ENCODE data around the gene NHLH2.

Gene NHLH2

DNA sequence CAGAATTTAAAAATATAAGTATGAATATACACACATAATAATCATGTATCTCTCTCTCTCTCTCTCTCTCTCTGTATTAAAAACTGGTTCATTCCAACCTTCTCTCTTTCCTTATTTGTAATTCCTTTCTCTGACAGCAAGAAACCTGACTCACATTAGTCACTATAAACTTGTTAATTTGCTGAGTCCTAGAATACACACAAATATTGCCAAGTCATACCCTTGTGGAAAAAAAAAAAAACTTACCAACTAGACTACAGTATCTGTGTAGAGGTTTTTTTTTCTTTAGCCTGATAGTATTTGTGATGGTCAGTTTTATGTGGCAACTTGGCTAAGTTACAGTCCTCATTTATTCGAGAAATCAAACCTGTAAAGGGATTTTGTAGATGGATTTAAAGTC lies 26.3 kb upstream of the NHLH2 start:
- DNase-seq (ENCODE audit: low read depth): no peak
- no peaks in the 10 kb centered on the region for H3K36me3 ChIP-seq (ENCODE audit: control insufficient read depth, insufficient read depth, low read length, severe bottlenecking)
- no peaks in the 10 kb centered on the region for H3K4me1 ChIP-seq (ENCODE audit: control insufficient read depth, insufficient read depth, low read length)

DNA sequence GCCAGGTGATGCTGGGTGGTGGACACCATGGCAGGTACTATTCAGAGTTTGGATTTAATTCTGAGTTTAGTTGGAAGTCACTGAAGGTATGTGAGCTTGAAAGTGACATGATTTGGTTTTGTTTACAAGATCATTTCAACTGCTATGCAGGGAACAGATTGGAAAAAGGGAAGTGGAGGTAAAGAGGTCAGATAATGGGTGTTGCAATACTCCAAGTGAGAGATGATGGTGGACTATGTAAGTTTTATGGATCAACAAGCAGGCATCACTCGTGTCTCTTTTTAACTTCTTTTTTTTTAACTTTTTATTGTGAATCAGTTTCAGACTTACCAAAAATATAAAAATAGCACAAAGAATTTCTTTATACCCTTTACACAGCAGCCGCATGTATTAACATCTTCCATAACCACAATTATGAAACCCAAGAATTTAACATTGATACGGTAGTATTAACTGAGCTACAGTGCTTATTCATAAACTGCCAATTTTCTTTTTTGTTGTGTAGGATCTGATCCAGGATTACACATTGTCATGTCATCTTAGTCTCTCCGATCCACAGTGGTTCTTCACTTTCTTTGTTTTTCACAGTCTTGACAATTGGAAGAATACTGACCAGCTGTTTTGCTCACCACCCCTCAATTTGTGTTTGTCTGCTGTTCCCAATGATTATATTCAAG lies 24.9 kb upstream of the NHLH2 start:
- no peaks in the 10 kb centered on the region for H3K9me3 ChIP-seq (ENCODE audit: control insufficient read depth, low read length)
- no peaks in the 10 kb centered on the region for H3K36me3 ChIP-seq (ENCODE audit: control insufficient read depth, insufficient read depth, low read length, severe bottlenecking)
- H3K4me3 ChIP-seq (ENCODE audit: low read length): no peak overlapping the region
- no peak overlapping the region for H3K9ac ChIP-seq (ENCODE audit: low read length)
- H3K27me3 ChIP-seq (replicated peaks; ENCODE audit: control insufficient read depth, insufficient read depth, low read length): peaks cover 5% of the 10 kb centered on the region
- no peak for DNase-seq (ENCODE audit: low read depth)
- H3K4me1 ChIP-seq (ENCODE audit: control insufficient read depth, insufficient read depth, low read length): no peaks in the 10 kb centered on the region

More for the DNA sequence above, 26.3 kb upstream of the NHLH2 start:
- H3K4me3 ChIP-seq (ENCODE audit: low read length): no peak overlapping the region
- peaks cover 9% of the 10 kb centered on the region for H3K27me3 ChIP-seq (replicated peaks; ENCODE audit: control insufficient read depth, insufficient read depth, low read length)
- no peaks in the 10 kb centered on the region for H3K9me3 ChIP-seq (ENCODE audit: control insufficient read depth, low read length)
- no peak overlapping the region for H3K9ac ChIP-seq (ENCODE audit: low read length)

DNA sequence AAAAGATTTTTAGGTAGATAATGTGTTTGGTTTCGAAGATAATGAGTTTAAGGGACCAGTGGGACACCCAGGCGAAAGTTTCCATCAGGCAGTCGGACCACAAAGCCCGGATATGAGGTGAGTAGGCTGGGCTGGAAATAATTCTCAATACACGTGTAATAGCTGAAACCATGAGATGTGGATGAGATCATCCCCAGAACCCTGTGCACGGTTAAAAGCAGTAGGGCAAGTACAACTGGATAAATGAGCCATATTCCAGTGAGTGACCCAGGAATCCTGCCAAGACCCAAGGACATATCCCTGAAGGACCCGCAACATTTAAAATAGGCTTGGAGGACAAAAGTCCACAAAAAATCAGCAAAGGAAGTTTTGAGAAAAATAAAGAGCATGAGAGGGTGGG lies 21.5 kb upstream of the NHLH2 start:
- DNase-seq (ENCODE audit: low read depth): no peak
- H3K27me3 ChIP-seq (replicated peaks; ENCODE audit: control insufficient read depth, insufficient read depth, low read length): peaks cover 9% of the 10 kb centered on the region
- no peaks in the 10 kb centered on the region for H3K9me3 ChIP-seq (ENCODE audit: control insufficient read depth, low read length)
- no peak overlapping the region for H3K9ac ChIP-seq (ENCODE audit: low read length)
- H3K4me1 ChIP-seq (ENCODE audit: control insufficient read depth, insufficient read depth, low read length): no peaks in the 10 kb centered on the region
- H3K4me3 ChIP-seq (ENCODE audit: low read length): no peak overlapping the region
- no peaks in the 10 kb centered on the region for H3K36me3 ChIP-seq (ENCODE audit: control insufficient read depth, insufficient read depth, low read length, severe bottlenecking)

DNA sequence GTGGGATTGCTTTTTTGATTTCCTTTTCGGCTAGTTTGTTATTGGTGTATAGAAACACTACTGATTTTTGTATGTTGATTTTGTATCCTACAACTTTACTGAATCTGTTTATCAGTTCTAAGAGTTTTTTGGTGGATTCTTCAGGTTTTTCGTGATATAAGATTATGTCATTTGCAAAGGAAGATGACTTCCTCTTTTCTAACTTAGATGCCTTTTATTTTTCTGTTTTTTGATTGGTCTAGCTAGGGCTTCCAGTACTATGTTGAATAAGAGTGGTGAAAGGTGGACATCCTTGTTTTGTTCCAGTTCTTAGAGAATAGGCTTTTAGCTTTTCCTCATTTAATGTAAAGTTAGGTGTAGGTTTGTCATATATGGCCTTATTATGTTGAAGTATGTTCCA lies 13.1 kb upstream of the NHLH2 start:
- H3K4me3 ChIP-seq (ENCODE audit: low read length): no peak overlapping the region
- H3K27me3 ChIP-seq (replicated peaks; ENCODE audit: control insufficient read depth, insufficient read depth, low read length): peaks cover 12% of the 10 kb centered on the region
- no peaks in the 10 kb centered on the region for H3K36me3 ChIP-seq (ENCODE audit: control insufficient read depth, insufficient read depth, low read length, severe bottlenecking)
- H3K9me3 ChIP-seq (ENCODE audit: control insufficient read depth, low read length): peaks cover 7% of the 10 kb centered on the region
- H3K9ac ChIP-seq (ENCODE audit: low read length): no peak overlapping the region
- DNase-seq (ENCODE audit: low read depth): no peak
- no peaks in the 10 kb centered on the region for H3K4me1 ChIP-seq (ENCODE audit: control insufficient read depth, insufficient read depth, low read length)

DNA sequence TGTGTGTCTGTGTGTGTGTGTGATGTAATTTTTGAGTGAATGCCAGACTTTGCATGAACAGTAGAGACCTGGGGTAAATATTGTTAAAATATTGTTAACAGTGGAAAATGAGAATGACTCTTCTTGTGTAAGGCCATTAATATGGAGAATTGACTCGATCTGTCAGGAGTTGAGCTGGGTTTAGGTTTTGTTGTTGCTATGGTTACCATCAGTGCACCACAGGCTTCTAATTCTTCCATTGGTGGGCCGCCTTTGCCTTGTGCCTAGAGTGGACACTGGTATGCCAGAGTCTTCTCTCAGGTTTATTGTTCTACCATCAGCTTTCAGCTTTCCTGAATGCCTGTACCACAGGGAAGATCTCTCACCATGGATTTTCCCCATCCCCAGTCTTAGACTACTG lies 10.0 kb upstream of the NHLH2 start:
- Histone ChIP-seq H3K27me3 (replicated peaks; ENCODE audit: control insufficient read depth, insufficient read depth, low read length) (peaks cover 25% of the 10 kb centered on the region), H3K36me3 (ENCODE audit: control insufficient read depth, insufficient read depth, low read length, severe bottlenecking) (no peaks in the 10 kb centered on the region), H3K9me3 (ENCODE audit: control insufficient read depth, low read length) (peaks cover 7% of the 10 kb centered on the region), H3K4me3 (ENCODE audit: low read length) (no peak overlapping the region), H3K9ac (ENCODE audit: low read length) (no peak overlapping the region), H3K4me1 (ENCODE audit: control insufficient read depth, insufficient read depth, low read length) (no peaks in the 10 kb centered on the region)
- DNase-seq (ENCODE audit: low read depth): no peak

DNA sequence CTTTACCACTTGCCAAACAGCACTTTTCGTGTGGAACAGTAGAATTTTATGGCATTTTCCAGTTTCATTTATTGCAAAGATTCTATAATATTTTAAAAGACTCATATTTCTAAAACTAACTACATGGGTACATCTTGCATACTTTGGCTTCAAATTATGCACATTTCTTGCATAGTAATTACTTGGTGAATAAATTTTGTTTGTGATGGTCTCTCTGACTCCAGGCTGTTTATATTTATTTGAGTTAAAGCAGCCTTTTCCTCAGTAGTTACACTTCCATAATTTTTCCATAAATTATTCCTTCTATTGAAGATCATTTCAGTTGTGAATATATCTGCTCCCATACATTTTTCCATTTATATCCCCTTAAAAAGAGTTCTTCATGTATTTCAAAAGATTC lies 6.9 kb upstream of the NHLH2 start:
- H3K27me3 ChIP-seq (replicated peaks; ENCODE audit: control insufficient read depth, insufficient read depth, low read length): peaks cover 31% of the 10 kb centered on the region
- no peaks in the 10 kb centered on the region for H3K9me3 ChIP-seq (ENCODE audit: control insufficient read depth, low read length)
- H3K4me3 ChIP-seq (ENCODE audit: low read length): no peak overlapping the region
- no peak for DNase-seq (ENCODE audit: low read depth)
- H3K4me1 ChIP-seq (ENCODE audit: control insufficient read depth, insufficient read depth, low read length): no peaks in the 10 kb centered on the region
- no peak overlapping the region for H3K9ac ChIP-seq (ENCODE audit: low read length)
- H3K36me3 ChIP-seq (ENCODE audit: control insufficient read depth, insufficient read depth, low read length, severe bottlenecking): no peaks in the 10 kb centered on the region

DNA sequence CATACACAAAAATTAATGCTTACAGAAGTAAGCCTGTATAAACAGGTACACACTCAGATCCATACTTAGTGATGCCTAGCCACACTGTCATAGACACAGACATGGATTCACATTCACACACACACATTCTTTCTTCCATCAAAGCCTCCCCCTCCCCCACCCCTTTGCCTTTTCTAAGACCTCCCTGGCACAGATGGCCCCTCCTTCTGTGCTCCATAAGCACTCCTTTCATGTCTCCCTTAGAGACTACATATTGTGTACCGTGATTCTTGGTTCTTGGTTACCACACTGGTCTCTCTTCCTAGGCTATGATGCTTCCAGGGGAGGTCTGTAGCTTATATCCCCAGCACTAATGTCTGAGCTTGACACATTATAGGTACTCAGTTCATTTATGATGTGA lies 2.0 kb upstream of the NHLH2 start:
- H3K4me1 ChIP-seq (ENCODE audit: control insufficient read depth, insufficient read depth, low read length): no peaks in the 10 kb centered on the region
- peaks cover 62% of the 10 kb centered on the region for H3K27me3 ChIP-seq (replicated peaks; ENCODE audit: control insufficient read depth, insufficient read depth, low read length)
- no peak overlapping the region for H3K4me3 ChIP-seq (ENCODE audit: low read length)
- H3K9ac ChIP-seq (ENCODE audit: low read length): no peak overlapping the region
- no peaks in the 10 kb centered on the region for H3K36me3 ChIP-seq (ENCODE audit: control insufficient read depth, insufficient read depth, low read length, severe bottlenecking)
- no peak for DNase-seq (ENCODE audit: low read depth)
- peaks cover 3% of the 10 kb centered on the region for H3K9me3 ChIP-seq (ENCODE audit: control insufficient read depth, low read length)

DNA sequence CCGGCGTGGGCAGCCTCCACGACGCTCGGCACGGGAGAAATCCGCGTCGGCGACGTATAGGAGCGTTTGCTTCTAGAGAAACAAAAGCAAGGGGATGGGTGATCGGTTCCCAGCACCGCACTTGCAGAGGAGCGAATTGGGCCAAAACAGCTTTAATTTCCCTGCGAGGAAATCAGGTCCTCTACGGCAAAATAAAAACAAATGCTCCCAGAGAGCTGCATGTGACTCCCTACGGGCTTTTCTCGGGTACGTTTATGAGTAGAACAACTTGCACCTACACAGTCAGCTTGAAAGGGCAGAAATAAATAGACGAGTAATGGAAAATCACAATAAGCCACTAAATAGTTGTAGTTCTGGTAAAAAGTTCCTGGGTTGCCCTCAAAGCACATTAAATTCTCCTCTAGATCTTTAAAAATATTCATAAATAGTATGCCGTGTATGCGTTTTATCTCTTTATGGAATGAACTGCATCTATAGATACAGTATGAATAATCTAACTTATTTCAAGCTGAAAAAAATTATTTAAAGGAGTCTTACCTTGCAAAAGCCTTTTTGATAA lies 1.2 kb downstream of the NHLH2 start:
- Histone ChIP-seq H3K36me3 (ENCODE audit: control insufficient read depth, insufficient read depth, low read length, severe bottlenecking) (no peaks in the 10 kb centered on the region), H3K4me3 (ENCODE audit: low read length) (peak overlapping the region; percentile 71), H3K9me3 (ENCODE audit: control insufficient read depth, low read length) (peaks cover 3% of the 10 kb centered on the region), H3K4me1 (ENCODE audit: control insufficient read depth, insufficient read depth, low read length) (no peaks in the 10 kb centered on the region), H3K9ac (ENCODE audit: low read length) (no peak overlapping the region), H3K27me3 (replicated peaks; ENCODE audit: control insufficient read depth, insufficient read depth, low read length) (peaks cover 68% of the 10 kb centered on the region)
- DNase-seq (ENCODE audit: low read depth): peak; percentile 12

DNA sequence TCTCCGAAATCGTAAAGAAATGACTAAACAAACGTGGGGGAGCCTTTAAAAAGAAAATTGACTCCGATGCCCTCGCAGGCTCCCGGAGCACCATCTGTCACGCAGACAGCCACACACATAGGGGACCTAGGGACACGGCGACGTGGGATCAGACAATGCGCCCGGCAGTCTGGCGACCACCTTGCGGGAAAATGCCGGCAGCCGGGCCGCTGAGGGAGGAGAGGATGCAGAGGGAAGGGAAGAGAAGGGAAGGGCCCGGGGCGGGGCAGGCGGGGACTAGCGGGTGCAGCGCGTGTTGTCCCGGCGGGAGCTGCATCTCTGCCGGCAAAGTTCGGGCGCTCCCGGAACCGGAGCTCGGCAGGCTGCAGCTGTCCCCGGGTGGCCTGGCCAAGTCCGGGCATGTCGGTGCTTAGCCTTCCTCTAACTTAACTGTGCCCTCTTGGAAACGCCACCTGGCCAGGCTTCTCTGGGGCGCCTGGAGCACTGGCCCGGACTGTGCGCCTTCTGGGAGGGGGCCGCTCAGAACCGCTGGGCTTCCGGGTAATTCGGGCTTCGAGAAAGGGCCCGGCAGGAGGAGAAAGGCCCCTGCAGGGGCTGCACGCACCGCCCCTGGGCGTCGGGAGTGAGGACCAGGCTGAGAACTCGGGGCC lies 1.8 kb downstream of the NHLH2 start:
- DNase-seq (ENCODE audit: low read depth): peak; percentile 45
- peak overlapping the region; percentile 34 for H3K9ac ChIP-seq (ENCODE audit: low read length)
- H3K9me3 ChIP-seq (ENCODE audit: control insufficient read depth, low read length): peaks cover 3% of the 10 kb centered on the region
- H3K36me3 ChIP-seq (ENCODE audit: control insufficient read depth, insufficient read depth, low read length, severe bottlenecking): no peaks in the 10 kb centered on the region
- H3K4me3 ChIP-seq (ENCODE audit: low read length): peak overlapping the region; percentile 71
- no peaks in the 10 kb centered on the region for H3K4me1 ChIP-seq (ENCODE audit: control insufficient read depth, insufficient read depth, low read length)
- peaks cover 68% of the 10 kb centered on the region for H3K27me3 ChIP-seq (replicated peaks; ENCODE audit: control insufficient read depth, insufficient read depth, low read length)

DNA sequence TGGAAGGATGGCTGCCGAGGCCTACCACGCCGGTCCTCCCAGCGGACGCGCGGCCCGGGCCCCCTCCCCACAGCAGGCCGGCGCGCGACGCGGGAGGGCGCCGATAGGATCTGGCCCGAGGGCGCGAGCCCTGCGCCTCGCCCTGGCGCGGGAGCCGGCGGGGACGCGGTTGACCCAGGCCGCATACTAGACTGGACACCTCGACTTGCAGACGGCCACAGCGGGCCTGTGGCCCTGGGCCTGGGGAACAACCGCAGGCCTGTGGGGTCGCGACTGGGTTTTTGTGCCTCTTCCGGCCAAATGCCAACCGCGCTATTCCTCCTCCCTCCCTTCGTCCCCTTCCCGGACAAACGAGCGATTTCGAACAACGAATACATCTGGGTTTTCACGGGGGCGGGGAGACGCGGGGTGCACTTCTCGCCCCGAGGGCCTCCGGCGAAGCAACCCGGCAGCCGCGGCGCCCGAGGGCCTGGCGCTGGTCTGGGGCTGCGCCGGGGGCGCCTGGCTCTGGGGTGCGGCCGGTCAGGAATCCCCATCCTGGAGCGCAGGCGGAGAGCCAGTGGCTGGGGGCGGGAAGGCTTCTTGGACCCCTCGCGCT lies 2.4 kb downstream of the NHLH2 start:
- Histone ChIP-seq H3K4me1 (ENCODE audit: control insufficient read depth, insufficient read depth, low read length) (no peaks in the 10 kb centered on the region), H3K9ac (ENCODE audit: low read length) (peak overlapping the region; percentile 34), H3K4me3 (ENCODE audit: low read length) (peak overlapping the region; percentile 71), H3K27me3 (replicated peaks; ENCODE audit: control insufficient read depth, insufficient read depth, low read length) (peaks cover 69% of the 10 kb centered on the region), H3K36me3 (ENCODE audit: control insufficient read depth, insufficient read depth, low read length, severe bottlenecking) (no peaks in the 10 kb centered on the region), H3K9me3 (ENCODE audit: control insufficient read depth, low read length) (peaks cover 3% of the 10 kb centered on the region)
- DNase-seq (ENCODE audit: low read depth): peak; percentile 17

DNA sequence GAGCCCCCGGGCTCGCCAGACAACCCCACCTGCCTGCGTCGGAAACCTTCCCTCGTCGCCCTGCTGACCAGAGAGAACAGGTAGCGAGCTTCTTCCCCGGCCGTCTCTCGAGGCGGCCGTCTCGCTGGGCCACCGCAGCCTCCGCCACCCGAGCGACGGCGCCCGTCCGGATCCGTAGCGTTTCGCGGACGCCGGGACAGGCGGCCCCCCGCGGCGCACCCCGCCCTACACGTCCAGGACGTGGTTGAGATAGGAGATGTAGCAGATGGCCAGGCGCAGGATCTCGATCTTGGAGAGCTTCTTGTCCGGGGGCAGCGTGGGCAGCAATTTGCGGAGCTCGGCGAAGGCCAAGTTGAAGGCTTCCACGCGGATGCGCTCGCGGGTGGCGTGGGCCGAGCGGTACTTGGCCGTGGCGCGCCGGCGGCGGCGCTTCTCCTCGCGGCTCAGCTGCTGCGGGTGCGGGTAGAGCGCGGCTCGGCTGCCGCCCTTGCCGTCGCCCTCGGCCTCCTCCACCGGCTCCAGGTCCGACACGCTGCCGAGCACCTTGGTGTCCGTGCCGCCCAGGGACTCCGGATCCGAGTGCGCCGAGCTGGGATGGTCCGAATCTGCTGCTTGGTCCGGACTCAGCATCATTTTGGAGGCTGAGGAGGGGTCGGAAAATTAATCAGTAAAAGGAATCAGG lies 3.0 kb downstream of the NHLH2 start:
- no peak overlapping the region for H3K9ac ChIP-seq (ENCODE audit: low read length)
- peaks cover 71% of the 10 kb centered on the region for H3K27me3 ChIP-seq (replicated peaks; ENCODE audit: control insufficient read depth, insufficient read depth, low read length)
- H3K9me3 ChIP-seq (ENCODE audit: control insufficient read depth, low read length): peaks cover 3% of the 10 kb centered on the region
- H3K4me3 ChIP-seq (ENCODE audit: low read length): peak overlapping the region; percentile 71
- H3K36me3 ChIP-seq (ENCODE audit: control insufficient read depth, insufficient read depth, low read length, severe bottlenecking): no peaks in the 10 kb centered on the region
- H3K4me1 ChIP-seq (ENCODE audit: control insufficient read depth, insufficient read depth, low read length): no peaks in the 10 kb centered on the region
- peak; percentile 3 for DNase-seq (ENCODE audit: low read depth)

All from adipocyte (in vitro differentiated cells).